Suprapubic skin (tissue), 4 donors: ENCODE data around the gene PCBP3. TPM values are rescaled to one million over a fixed set of nuclear protein-coding genes. Genes with fewer than 3 reads are reported as not detected.

Source experiments
- DNase-seq, 2 donors: peaks; one replicate each; pipeline ENCODE4 v3.0.0-alpha.2; 2019; ENCODE audit warnings: low spot score in 2 of 2
- H3K27ac ChIP-seq: fragments of 200-600 bp; sonication (generic); one replicate; pipeline ENCODE4 v1.5.1; 2019
- H3K27me3 ChIP-seq: fragments of 200-600 bp; sonication (generic); one replicate; pipeline ENCODE4 v1.5.1; 2019
- H3K36me3 ChIP-seq: fragments of 200-600 bp; sonication (generic); one replicate; pipeline ENCODE4 v1.5.1; 2019
- H3K4me1 ChIP-seq: fragments of 200-600 bp; sonication (generic); one replicate; pipeline ENCODE4 v1.5.1; 2019
- H3K4me3 ChIP-seq: fragments of 200-600 bp; sonication (generic); one replicate; pipeline ENCODE4 v1.5.1; 2019; ENCODE audit warnings: mild to moderate bottlenecking
- H3K9me3 ChIP-seq: fragments of 200-600 bp; sonication (generic); one replicate; pipeline ENCODE4 v1.5.1; 2019
- EP300 ChIP-seq: sonication (generic); formaldehyde crosslinking; IDR thresholded peaks from one replicate; pipeline ENCODE4 v1.6.1; 2017; ENCODE audit warnings: antibody characterized with exemption
- POLR2A ChIP-seq, 2 donors: fragments of 450-650 bp; IDR thresholded peaks; one replicate each; pipeline ENCODE4 v1.6.1; 2017; ENCODE audit warnings: antibody characterized with exemption in 2 of 2, mild to moderate bottlenecking in 2 of 2, moderate library complexity in 2 of 2
- POLR2AphosphoS5 ChIP-seq, 3 donors: sonication (generic); formaldehyde crosslinking; IDR thresholded peaks; one replicate each; pipeline ENCODE4 v1.6.1; 2017; ENCODE audit warnings: antibody characterized with exemption in 3 of 3
- WGBS: methylation state at CpG from one replicate; pipeline ENCODE4 v1.1.5; 2018; 5-methylcytosine and 5-hydroxymethylcytosine counted together
- total RNA-seq, 4 donors: library from RNA; depleted of rRNA; stranded (reverse); fragments of >200 nt; gene quantifications; one replicate each; pipeline ENCODE4 v1.1.0, GENCODE V29; 2016
- TF ChIP-seq, protein P1 (sequence below), 2 donors: fragments of 200-600 bp in 1 of 2; fragments of 450-650 bp in 1 of 2; sonication (generic) in 1 of 2; IDR thresholded peaks; one replicate each; pipeline ENCODE4 v1.5.1; 2016 to 2019; ENCODE audit warnings: antibody characterized with exemption in 2 of 2, mild to moderate bottlenecking in 1 of 2, moderate library complexity in 1 of 2

Gene PCBP3
- total RNA-seq, 4 donors from 2014 or later = 0.97 to 7.3 (median 2.7) TPM

GRCh38 chr21:45927851-45928850 lies 284.6 kb downstream of the PCBP3 start:
- H3K9me3 ChIP-seq = no peaks in the 10 kb centered on the region
- no peak for DNase-seq
- TF ChIP-seq EP300 (no peak), POLR2A (IDR thresholded peaks at IDR 0.05) (no peak), POLR2AphosphoS5 (IDR thresholded peaks at IDR 0.05) (no peak)
- H3K27ac ChIP-seq = no peak overlapping the region
- no peaks in the 10 kb centered on the region for H3K27me3 ChIP-seq
- no peak overlapping the region for H3K4me3 ChIP-seq
- WGBS = 92% methylated on average over 28 of the region's 34 CpGs
- H3K36me3 ChIP-seq = no peaks in the 10 kb centered on the region
- H3K4me1 ChIP-seq = peaks cover 2% of the 10 kb centered on the region

- no peak for DNase-seq
- Histone ChIP-seq H3K4me3 (no peak overlapping the region), H3K9me3 (no peaks in the 10 kb centered on the region), H3K36me3 (no peaks in the 10 kb centered on the region), H3K27ac (no peak overlapping the region), H3K4me1 (no peaks in the 10 kb centered on the region), H3K27me3 (no peaks in the 10 kb centered on the region)
- WGBS = 97% methylated on average over 6 of the region's 11 CpGs
- TF ChIP-seq POLR2AphosphoS5 (IDR thresholded peaks at IDR 0.05) (no peak), EP300 (no peak), POLR2A (IDR thresholded peaks at IDR 0.05) (no peak)
- TF ChIP-seq, protein P1, sequence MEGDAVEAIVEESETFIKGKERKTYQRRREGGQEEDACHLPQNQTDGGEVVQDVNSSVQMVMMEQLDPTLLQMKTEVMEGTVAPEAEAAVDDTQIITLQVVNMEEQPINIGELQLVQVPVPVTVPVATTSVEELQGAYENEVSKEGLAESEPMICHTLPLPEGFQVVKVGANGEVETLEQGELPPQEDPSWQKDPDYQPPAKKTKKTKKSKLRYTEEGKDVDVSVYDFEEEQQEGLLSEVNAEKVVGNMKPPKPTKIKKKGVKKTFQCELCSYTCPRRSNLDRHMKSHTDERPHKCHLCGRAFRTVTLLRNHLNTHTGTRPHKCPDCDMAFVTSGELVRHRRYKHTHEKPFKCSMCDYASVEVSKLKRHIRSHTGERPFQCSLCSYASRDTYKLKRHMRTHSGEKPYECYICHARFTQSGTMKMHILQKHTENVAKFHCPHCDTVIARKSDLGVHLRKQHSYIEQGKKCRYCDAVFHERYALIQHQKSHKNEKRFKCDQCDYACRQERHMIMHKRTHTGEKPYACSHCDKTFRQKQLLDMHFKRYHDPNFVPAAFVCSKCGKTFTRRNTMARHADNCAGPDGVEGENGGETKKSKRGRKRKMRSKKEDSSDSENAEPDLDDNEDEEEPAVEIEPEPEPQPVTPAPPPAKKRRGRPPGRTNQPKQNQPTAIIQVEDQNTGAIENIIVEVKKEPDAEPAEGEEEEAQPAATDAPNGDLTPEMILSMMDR (IDR thresholded peaks at IDR 0.05) = no peak
Measured at GRCh38 chr21:45929449-45929848, 285.9 kb downstream of the PCBP3 start.

DNA sequence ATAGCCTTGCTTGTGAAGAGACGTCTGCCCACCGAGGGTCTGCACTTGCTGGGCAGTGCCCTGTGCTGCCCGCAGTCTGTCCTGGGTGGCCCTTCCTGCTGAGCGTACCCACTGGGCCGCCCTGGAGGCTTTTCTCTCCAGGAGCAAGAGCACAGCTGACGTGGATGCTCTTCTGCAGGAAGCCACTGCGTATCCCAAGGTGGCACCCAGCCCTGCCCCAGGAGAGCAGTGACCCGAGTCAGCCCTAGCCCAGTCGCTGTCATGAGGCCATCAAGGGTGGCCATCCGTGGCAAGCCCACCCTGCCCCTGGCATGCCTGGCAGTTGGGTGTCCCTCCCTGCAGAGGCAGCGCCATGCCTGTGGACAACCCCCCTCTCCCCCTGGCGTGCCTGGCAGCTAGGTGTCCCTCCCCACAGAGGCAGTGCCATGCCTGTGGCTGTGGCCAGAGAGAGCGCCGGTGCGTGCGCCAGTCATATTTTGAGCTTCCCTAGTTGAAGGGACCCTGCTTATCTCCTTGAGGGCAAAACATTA lies 286.8 kb downstream of the PCBP3 start:
- 94% methylated on average over 9 of the region's 16 CpGs for WGBS
- no peak overlapping the region for H3K27ac ChIP-seq
- DNase-seq = no peak

GRCh38 chr21:45930792-45931191 lies 287.3 kb downstream of the PCBP3 start:
- H3K27me3 ChIP-seq = no peaks in the 10 kb centered on the region
- no peaks in the 10 kb centered on the region for H3K9me3 ChIP-seq
- no peak for DNase-seq
- no peaks in the 10 kb centered on the region for H3K36me3 ChIP-seq
- H3K4me3 ChIP-seq = no peak overlapping the region
- no peaks in the 10 kb centered on the region for H3K4me1 ChIP-seq
- H3K27ac ChIP-seq = no peak overlapping the region
- 77% methylated on average over 5 of the region's 7 CpGs for WGBS
- TF ChIP-seq POLR2AphosphoS5 (IDR thresholded peaks at IDR 0.05) (no peak), POLR2A (IDR thresholded peaks at IDR 0.05) (no peak), EP300 (no peak)
- TF ChIP-seq, protein P1 (IDR thresholded peaks at IDR 0.05) = no peak

More for the DNA sequence above, 286.8 kb downstream of the PCBP3 start:
- H3K4me1 ChIP-seq = no peaks in the 10 kb centered on the region
- no peaks in the 10 kb centered on the region for H3K36me3 ChIP-seq
- H3K9me3 ChIP-seq = no peaks in the 10 kb centered on the region
- H3K4me3 ChIP-seq = no peak overlapping the region
- H3K27me3 ChIP-seq = no peaks in the 10 kb centered on the region
- TF ChIP-seq, protein P1 (IDR thresholded peaks at IDR 0.05) = no peak
- TF ChIP-seq POLR2AphosphoS5 (IDR thresholded peaks at IDR 0.05) = no peak

DNA sequence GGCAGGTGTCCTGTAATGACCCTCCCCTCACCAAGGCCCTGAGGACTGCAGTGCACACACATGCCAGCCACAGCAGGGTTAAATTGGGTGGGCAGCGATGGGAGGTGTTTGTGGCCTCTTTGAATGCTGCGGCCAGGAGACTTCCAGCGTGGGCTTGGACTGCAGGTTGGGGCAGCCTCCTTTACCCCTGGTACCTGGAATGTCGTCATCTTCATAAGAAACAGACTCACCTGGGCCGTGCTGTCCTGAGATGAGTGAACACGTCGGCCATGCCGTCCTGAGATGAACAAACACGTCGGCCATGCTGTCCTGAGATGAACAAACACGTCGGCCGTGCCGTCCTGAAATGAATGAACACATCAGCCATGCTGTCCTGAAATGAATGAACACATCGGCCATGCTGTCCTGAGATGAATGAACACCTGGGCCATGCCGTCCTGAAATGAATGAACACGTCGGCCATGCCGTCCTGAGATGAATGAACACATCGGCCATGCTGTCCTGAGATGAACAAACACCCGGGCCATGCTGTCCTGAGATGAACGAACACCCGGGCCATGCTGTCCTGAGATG lies 288.0 kb downstream of the PCBP3 start:
- H3K4me3 ChIP-seq = no peak overlapping the region
- 85% methylated on average over 22 of the region's 23 CpGs for WGBS
- no peaks in the 10 kb centered on the region for H3K4me1 ChIP-seq
- no peaks in the 10 kb centered on the region for H3K36me3 ChIP-seq
- DNase-seq = no peak
- no peaks in the 10 kb centered on the region for H3K27me3 ChIP-seq
- H3K27ac ChIP-seq = no peak overlapping the region
- TF ChIP-seq, protein P1 (IDR thresholded peaks at IDR 0.05) = no peak
- TF ChIP-seq POLR2AphosphoS5 (IDR thresholded peaks at IDR 0.05) = no peak
- no peak for TF ChIP-seq POLR2A (IDR thresholded peaks at IDR 0.05)
- no peak for TF ChIP-seq EP300
- H3K9me3 ChIP-seq = no peaks in the 10 kb centered on the region
